Gastroesophageal sphincter (tissue), 2 donors: ENCODE measurements around the gene SLC9A3.

Experiments used
- EP300 ChIP-seq: sonication (generic); formaldehyde crosslinking; IDR thresholded peaks from one replicate; pipeline ENCODE4 v1.6.1; 2017; ENCODE audit warnings: antibody characterized with exemption, mild to moderate bottlenecking
- POLR2A ChIP-seq, 2 donors: fragments of 450-650 bp; IDR thresholded peaks; one replicate each; pipeline ENCODE4 v1.6.1; 2017; ENCODE audit warnings: antibody characterized with exemption in 2 of 2, mild to moderate bottlenecking in 2 of 2, moderate library complexity in 1 of 2

DNA sequence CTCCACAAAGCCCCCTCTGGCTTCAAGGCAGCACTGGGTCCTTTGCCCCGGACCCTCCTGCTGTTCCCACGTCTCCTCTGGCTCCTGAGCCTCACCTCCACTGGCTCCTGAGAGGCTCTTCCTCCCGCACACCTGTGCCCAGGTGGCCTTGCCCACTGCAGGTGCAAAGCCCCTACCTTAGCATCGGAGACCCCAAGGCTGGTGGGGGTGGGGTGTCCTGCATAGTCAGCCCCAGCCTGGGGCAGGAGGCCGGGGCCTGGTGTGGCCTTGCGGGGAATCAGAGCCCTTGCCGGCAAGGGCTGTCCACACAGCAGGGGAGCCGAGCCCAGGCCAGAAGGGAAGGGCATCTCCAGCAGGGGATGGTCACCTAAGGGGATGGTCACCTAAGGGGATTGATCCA, 46.6 kb upstream of the SLC9A3 start:
- TF ChIP-seq EP300 (no peak), POLR2A (IDR thresholded peaks at IDR 0.05) (no peak)
